ENCODE results near the gene FRAS1.
"Not testable (repeated sequence)": the region's sequence is repeated elsewhere in the genome, so short reads cannot be mapped to it uniquely, and the experiment has no call there.

Gene FRAS1

DNA sequence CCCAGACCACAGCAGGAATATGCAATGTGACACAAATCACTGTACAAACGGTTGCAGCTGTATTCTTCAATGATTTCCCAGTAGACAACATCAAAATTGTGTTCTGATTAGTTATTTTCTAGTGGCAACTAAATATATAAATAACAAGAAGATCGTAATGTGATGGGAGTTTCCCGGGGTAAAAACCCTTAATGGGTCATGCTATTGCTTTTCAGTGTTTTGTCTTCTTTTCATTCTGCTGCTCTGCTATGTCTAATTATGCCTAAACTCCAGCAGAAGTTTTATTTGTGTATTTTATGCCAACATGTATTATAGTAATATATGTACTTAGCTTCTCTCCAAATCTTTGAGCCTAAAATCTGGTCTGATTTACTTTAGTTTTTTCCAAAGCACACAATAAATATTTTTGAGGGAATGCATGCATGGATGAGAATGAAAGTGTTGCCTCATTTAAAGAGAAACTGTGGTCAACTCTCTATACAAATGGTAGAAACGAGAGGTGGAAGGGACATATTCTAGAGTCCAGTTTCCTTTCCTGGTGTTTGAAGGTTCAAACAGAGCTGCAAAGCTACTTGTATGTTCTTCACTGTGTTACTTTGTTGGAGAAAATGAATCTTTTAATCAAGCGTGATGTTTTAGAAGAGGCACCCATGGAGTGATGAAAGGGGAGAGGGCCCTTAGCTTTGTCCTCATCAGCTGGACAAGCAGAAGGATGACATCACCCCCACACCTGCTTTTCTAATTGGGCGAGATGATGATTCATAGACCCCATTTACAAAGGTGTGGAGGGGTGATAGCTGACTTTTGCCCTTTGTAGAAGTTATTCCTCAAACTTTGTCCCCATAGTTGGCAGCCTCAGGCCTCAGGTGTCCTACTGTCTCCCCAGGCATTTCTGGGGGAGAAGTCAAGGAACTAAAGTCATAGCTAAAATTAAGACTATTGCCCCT is 129.7 kb downstream of the FRAS1 start:
- Histone ChIP-seq H3K27ac (ENCODE audit: low read length) (no peak overlapping the region), H3K36me3 (ENCODE audit: control insufficient read depth, insufficient read depth, low read length) (no peaks in the 10 kb centered on the region), H3K4me3 (ENCODE audit: low read length) (no peak overlapping the region), H3K9me3 (ENCODE audit: control insufficient read depth, insufficient read depth, low read length) (no peaks in the 10 kb centered on the region), H3K27me3 (ENCODE audit: control insufficient read depth, insufficient read depth, low read length) (no peaks in the 10 kb centered on the region), H3K4me1 (ENCODE audit: control insufficient read depth, insufficient read depth, low read length) (no peaks in the 10 kb centered on the region)
- WGBS (ENCODE audit: insufficient coverage, insufficient read length) = no CpG with 5 or more reads among the region's 6 CpGs
- no peak for DNase-seq (ENCODE audit: low read depth, low spot score)

DNA sequence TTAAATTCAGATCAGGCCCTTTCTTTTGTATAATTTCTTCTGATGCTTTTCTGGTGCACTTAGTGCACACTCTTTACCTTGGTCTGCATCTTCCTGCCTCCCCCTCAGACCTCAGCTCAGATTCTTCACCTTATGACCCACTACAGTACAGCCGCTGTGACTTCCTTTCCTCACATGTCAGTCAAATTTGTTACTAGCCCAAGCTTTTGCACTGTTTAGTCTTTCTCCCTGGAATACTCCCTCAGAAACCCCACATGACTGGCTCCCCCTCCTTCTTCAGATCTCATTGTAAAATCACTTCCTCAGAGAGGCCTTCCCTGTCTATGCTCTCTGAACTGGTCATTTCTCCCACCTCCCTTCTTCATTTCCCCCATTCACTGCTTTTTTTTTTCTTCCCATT is 132.9 kb downstream of the FRAS1 start:
- no peak overlapping the region for H3K4me3 ChIP-seq (ENCODE audit: low read length)
- H3K27ac ChIP-seq (ENCODE audit: low read length) = no peak overlapping the region
- H3K27me3 ChIP-seq (ENCODE audit: control insufficient read depth, insufficient read depth, low read length) = no peaks in the 10 kb centered on the region
- DNase-seq (ENCODE audit: low read depth, low spot score) = no peak
- WGBS (ENCODE audit: insufficient coverage, insufficient read length) = no CpG with 5 or more reads among the region's 1 CpG
- no peaks in the 10 kb centered on the region for H3K4me1 ChIP-seq (ENCODE audit: control insufficient read depth, insufficient read depth, low read length)
- no peaks in the 10 kb centered on the region for H3K9me3 ChIP-seq (ENCODE audit: control insufficient read depth, insufficient read depth, low read length)
- no peaks in the 10 kb centered on the region for H3K36me3 ChIP-seq (ENCODE audit: control insufficient read depth, insufficient read depth, low read length)

DNA sequence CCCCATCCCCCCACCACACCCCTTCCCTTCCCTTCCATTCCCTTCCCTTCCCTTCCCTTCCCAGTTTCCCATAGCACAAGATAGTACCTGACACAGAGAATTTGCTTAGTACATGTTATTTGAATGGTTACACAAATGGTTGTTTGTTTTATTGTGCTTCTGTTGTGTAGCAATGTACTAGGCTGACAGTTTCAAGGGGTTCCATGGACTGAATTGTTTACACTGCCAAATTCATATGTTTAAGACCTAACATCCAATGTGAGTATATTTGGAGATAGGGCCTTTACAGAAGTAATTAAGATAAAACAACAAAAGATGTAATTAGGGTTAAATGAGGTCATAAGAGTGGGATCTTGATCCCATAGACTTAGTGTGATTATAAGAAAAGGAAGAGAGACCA is 133.5 kb downstream of the FRAS1 start:
- Histone ChIP-seq H3K27me3 (ENCODE audit: control insufficient read depth, insufficient read depth, low read length) (no peaks in the 10 kb centered on the region), H3K27ac (ENCODE audit: low read length) (no peak overlapping the region)

DNA sequence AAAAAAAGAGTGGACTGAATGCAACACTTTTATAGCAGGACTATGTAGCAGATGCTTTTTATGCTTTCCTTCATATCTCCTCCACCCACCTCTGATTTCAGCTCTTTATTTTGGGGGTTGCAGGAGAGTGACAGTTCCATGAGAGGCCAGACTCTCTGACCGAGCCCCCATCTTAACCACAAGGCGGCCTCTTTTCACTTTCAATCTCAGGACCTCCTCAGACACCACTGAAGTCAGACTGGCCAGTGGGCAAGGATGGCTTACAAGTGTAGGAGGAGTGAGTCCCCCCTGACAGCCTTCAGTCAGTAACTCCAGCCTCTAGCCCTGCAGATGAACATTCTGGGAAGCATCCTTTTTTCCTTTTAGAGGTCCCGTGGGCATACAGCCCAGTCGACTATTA is 140.8 kb downstream of the FRAS1 start:
- no CpG with 5 or more reads among the region's 4 CpGs for WGBS (ENCODE audit: insufficient coverage, insufficient read length)

More for the DNA sequence above, 133.5 kb downstream of the FRAS1 start:
- no peak overlapping the region for H3K4me3 ChIP-seq (ENCODE audit: low read length)
- H3K9me3 ChIP-seq (ENCODE audit: control insufficient read depth, insufficient read depth, low read length) = peaks cover 2% of the 10 kb centered on the region; the same call in 1 of the 2 replicates
- no peaks in the 10 kb centered on the region for H3K4me1 ChIP-seq (ENCODE audit: control insufficient read depth, insufficient read depth, low read length)
- H3K36me3 ChIP-seq (ENCODE audit: control insufficient read depth, insufficient read depth, low read length) = no peaks in the 10 kb centered on the region
- no peak for DNase-seq (ENCODE audit: low read depth, low spot score)

DNA sequence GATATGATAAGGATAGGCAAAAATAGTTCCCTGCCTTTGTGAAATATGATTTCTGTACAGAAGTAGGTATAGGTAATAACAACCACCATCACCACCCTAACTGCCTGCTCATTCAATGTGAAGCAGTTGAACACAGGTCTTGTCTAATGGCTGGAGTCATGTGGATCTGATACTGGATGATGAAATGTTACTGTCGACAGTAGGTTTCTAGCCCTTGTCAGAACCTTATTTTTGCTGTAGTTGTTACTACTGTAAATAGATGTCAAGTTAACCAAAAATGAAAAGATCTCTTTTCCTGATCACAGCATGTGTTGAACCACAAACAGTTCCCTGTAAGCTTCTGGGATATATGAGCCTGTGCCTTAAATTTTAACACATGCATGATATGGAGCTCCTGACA is 142.9 kb downstream of the FRAS1 start:
- H3K4me3 ChIP-seq (ENCODE audit: low read length) = no peak overlapping the region
- H3K27ac ChIP-seq (ENCODE audit: low read length) = no peak overlapping the region
- no CpG with 5 or more reads among the region's 1 CpG for WGBS (ENCODE audit: insufficient coverage, insufficient read length)
- DNase-seq (ENCODE audit: low read depth, low spot score) = no peak
- 0 out of 2 replicates have a peak, but pooled peaks cover 2% of the 10 kb centered on the region for H3K4me1 ChIP-seq (ENCODE audit: control insufficient read depth, insufficient read depth, low read length)
- H3K27me3 ChIP-seq (ENCODE audit: control insufficient read depth, insufficient read depth, low read length) = no peaks in the 10 kb centered on the region
- peaks cover 3% of the 10 kb centered on the region; the same call in 1 of the 2 replicates for H3K9me3 ChIP-seq (ENCODE audit: control insufficient read depth, insufficient read depth, low read length)
- H3K36me3 ChIP-seq (ENCODE audit: control insufficient read depth, insufficient read depth, low read length) = no peaks in the 10 kb centered on the region

More for the DNA sequence above, 140.8 kb downstream of the FRAS1 start:
- Histone ChIP-seq H3K27ac (ENCODE audit: low read length) (no peak overlapping the region), H3K9me3 (ENCODE audit: control insufficient read depth, insufficient read depth, low read length) (peaks cover 3% of the 10 kb centered on the region; the same call in 1 of the 2 replicates), H3K27me3 (ENCODE audit: control insufficient read depth, insufficient read depth, low read length) (no peaks in the 10 kb centered on the region), H3K4me3 (ENCODE audit: low read length) (no peak overlapping the region), H3K4me1 (ENCODE audit: control insufficient read depth, insufficient read depth, low read length) (0 out of 2 replicates have a peak, but pooled peaks cover 2% of the 10 kb centered on the region), H3K36me3 (ENCODE audit: control insufficient read depth, insufficient read depth, low read length) (no peaks in the 10 kb centered on the region)
- no peak for DNase-seq (ENCODE audit: low read depth, low spot score)

DNA sequence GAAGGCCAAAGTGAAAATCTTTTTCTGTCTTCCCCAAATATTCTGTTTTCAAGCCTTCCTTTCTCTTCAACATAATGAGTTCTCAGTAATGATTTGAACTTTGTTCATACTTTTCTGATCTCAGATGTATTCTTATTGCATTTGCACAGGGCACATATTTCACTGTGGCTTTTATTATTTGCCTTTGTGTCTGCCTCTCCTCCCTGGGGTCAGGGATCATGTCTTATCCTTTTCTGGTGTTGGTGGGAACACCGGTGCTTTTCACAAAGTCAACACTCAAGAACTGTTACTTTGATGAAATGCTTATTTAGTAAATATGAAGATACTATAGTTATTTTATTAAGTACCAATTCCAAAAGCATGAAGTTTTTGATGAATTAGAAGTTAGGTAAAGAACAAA is 143.8 kb downstream of the FRAS1 start:
- H3K4me1 ChIP-seq (ENCODE audit: control insufficient read depth, insufficient read depth, low read length) = 0 out of 2 replicates have a peak, but pooled peaks cover 2% of the 10 kb centered on the region
- H3K36me3 ChIP-seq (ENCODE audit: control insufficient read depth, insufficient read depth, low read length) = no peaks in the 10 kb centered on the region
- no peak for DNase-seq (ENCODE audit: low read depth, low spot score)
- WGBS (ENCODE audit: insufficient coverage, insufficient read length) = no CpG with 5 or more reads among the region's 1 CpG
- no peaks in the 10 kb centered on the region for H3K27me3 ChIP-seq (ENCODE audit: control insufficient read depth, insufficient read depth, low read length)
- no peak overlapping the region for H3K4me3 ChIP-seq (ENCODE audit: low read length)
- H3K9me3 ChIP-seq (ENCODE audit: control insufficient read depth, insufficient read depth, low read length) = no peaks in the 10 kb centered on the region
- no peak overlapping the region for H3K27ac ChIP-seq (ENCODE audit: low read length)

DNA sequence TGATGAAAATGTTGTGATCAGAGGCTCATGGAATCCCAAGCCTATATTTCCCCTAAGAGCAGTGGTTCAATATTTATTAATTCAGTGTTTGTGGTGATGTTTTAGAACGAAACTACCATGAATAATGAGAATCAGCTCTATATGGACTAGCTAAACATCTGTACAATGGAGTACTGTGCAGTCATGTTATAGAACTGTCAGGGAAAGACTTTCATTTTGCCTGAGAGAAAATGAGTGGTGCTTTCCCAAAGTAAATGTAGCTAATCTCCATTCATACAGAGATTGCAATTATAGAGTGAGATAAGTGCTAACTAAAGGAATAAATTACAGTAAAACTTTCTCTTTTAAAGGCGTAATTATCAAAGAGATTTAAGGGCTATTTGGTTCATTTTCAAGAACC is 147.1 kb downstream of the FRAS1 start:
- Histone ChIP-seq H3K4me3 (ENCODE audit: low read length) (no peak overlapping the region), H3K27me3 (ENCODE audit: control insufficient read depth, insufficient read depth, low read length) (no peaks in the 10 kb centered on the region), H3K9me3 (ENCODE audit: control insufficient read depth, insufficient read depth, low read length) (no peaks in the 10 kb centered on the region), H3K36me3 (ENCODE audit: control insufficient read depth, insufficient read depth, low read length) (no peaks in the 10 kb centered on the region), H3K4me1 (ENCODE audit: control insufficient read depth, insufficient read depth, low read length) (0 out of 2 replicates have a peak, but pooled peaks cover 2% of the 10 kb centered on the region), H3K27ac (ENCODE audit: low read length) (no peak overlapping the region)
- no peak for DNase-seq (ENCODE audit: low read depth, low spot score)
- no CpG with 5 or more reads among the region's 2 CpGs for WGBS (ENCODE audit: insufficient coverage, insufficient read length)

DNA sequence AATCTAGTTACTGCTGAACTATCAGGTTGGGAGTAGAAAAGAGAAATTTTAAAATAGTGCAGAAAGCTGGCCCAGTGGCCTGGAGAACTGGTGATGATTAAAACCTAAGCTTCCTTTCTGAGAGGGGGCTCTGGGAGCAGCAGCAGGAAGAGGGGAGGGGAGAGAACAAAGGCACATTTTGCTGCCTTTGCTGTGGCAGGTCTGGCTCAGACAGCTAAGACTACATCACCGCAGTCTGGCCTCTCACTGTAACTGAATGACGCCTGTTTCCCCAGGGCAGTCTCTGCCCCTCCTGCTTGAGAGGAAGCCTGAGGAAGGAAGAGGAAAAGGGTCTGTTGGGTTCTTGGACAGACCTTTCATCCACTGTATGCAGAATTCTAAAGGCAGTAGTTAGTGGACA is 148.5 kb downstream of the FRAS1 start:
- H3K27me3 ChIP-seq (ENCODE audit: control insufficient read depth, insufficient read depth, low read length) = no peaks in the 10 kb centered on the region
- H3K27ac ChIP-seq (ENCODE audit: low read length) = no peak overlapping the region
- H3K4me1 ChIP-seq (ENCODE audit: control insufficient read depth, insufficient read depth, low read length) = 0 out of 2 replicates have a peak, but pooled peaks cover 2% of the 10 kb centered on the region
- H3K9me3 ChIP-seq (ENCODE audit: control insufficient read depth, insufficient read depth, low read length) = no peaks in the 10 kb centered on the region
- no CpG with 5 or more reads among the region's 2 CpGs for WGBS (ENCODE audit: insufficient coverage, insufficient read length)
- DNase-seq (ENCODE audit: low read depth, low spot score) = no peak
- H3K36me3 ChIP-seq (ENCODE audit: control insufficient read depth, insufficient read depth, low read length) = no peaks in the 10 kb centered on the region
- H3K4me3 ChIP-seq (ENCODE audit: low read length) = no peak overlapping the region

DNA sequence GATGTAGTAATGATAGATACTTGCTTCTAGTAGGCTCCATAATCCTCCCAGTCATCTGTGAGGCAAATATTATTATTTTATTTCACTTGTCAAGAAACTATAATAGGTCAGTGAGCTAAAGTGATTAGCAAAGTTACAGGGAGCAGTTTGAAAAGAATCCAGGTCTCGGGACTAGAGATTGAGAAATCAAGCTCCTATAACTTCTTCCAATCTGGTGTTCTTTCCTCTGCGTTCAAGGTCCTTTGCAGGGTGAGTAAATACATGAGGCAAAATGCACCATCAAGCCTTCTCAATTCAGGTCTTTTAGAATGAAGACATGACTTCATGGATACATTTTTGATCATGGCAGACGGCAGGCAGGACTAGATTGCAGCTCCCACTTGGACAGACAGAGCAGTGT is 150.4 kb downstream of the FRAS1 start:
- no peaks in the 10 kb centered on the region for H3K27me3 ChIP-seq (ENCODE audit: control insufficient read depth, insufficient read depth, low read length)
- no peaks in the 10 kb centered on the region for H3K4me1 ChIP-seq (ENCODE audit: control insufficient read depth, insufficient read depth, low read length)
- H3K4me3 ChIP-seq (ENCODE audit: low read length) = no peak overlapping the region
- no peak overlapping the region for H3K27ac ChIP-seq (ENCODE audit: low read length)
- no peaks in the 10 kb centered on the region for H3K9me3 ChIP-seq (ENCODE audit: control insufficient read depth, insufficient read depth, low read length)
- WGBS (ENCODE audit: insufficient coverage, insufficient read length) = no CpG with 5 or more reads among the region's 3 CpGs
- no peak for DNase-seq (ENCODE audit: low read depth, low spot score)
- no peaks in the 10 kb centered on the region for H3K36me3 ChIP-seq (ENCODE audit: control insufficient read depth, insufficient read depth, low read length)

DNA sequence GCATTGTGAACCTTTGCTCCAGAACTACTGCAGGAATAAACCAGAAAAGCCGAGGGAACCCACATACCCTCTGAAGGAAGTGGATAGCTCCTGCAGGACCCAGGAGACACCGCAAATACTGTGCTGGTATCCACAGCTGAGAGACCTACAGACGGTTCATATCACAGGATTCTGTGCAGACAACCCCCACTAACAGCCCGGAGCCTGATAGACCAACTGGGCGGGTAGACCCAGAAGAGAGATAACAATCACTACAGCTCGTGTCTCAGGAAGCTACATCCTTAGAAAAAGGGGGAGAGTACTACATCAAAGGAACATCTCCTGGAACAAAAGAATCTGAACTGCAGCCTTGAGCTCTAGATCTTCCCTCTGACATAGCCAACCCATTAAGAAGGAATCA is 150.8 kb downstream of the FRAS1 start:
- H3K4me1 ChIP-seq (ENCODE audit: control insufficient read depth, insufficient read depth, low read length) = no peaks in the 10 kb centered on the region
- no peak for DNase-seq (ENCODE audit: low read depth, low spot score)
- no CpG with 5 or more reads among the region's 6 CpGs for WGBS (ENCODE audit: insufficient coverage, insufficient read length)
- H3K4me3 ChIP-seq (ENCODE audit: low read length) = no peak overlapping the region
- no peaks in the 10 kb centered on the region for H3K36me3 ChIP-seq (ENCODE audit: control insufficient read depth, insufficient read depth, low read length)
- H3K27ac ChIP-seq (ENCODE audit: low read length) = no peak overlapping the region
- no peaks in the 10 kb centered on the region for H3K27me3 ChIP-seq (ENCODE audit: control insufficient read depth, insufficient read depth, low read length)
- H3K9me3 ChIP-seq (ENCODE audit: control insufficient read depth, insufficient read depth, low read length) = no peaks in the 10 kb centered on the region

DNA sequence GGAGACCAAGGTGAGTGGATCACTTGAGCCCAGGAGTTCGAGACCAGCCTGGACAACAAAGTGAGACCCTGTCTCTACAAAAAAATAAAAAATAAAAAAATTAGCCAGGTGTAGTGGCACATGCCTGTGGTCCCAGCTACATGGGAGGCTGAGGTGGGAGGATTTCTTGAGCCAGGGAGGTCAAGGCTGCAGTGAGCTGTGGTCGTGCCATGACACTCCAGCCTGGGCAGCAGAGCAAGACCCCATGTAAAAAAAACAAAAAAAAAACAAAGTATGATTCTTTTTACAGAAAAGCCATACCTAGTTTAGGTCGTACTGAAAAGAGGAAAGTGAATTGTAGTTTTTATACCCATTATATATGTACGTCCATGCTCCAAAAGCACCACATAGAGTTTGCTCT is 151.8 kb downstream of the FRAS1 start:
- DNase-seq (ENCODE audit: low read depth, low spot score); H3K36me3 ChIP-seq (ENCODE audit: control insufficient read depth, insufficient read depth, low read length); H3K27me3 ChIP-seq (ENCODE audit: control insufficient read depth, insufficient read depth, low read length); H3K4me3 ChIP-seq (ENCODE audit: low read length); H3K4me1 ChIP-seq (ENCODE audit: control insufficient read depth, insufficient read depth, low read length); H3K9me3 ChIP-seq (ENCODE audit: control insufficient read depth, insufficient read depth, low read length); H3K27ac ChIP-seq (ENCODE audit: low read length): not testable (repeated sequence)
- no CpG with 5 or more reads among the region's 4 CpGs for WGBS (ENCODE audit: insufficient coverage, insufficient read length)
